ENCODE data around the gene FER. TPM values are rescaled to one million over a fixed set of nuclear protein-coding genes. Genes with fewer than 3 reads are reported as not detected.

FER gene
- total and polyA plus RNA-seq, 12 donors: 3.5 to 37.5 (median 27.0) TPM

- 91 to 97% (median 95%) methylated on average over 1 of the region's 1 CpG for WGBS, 4 donors
- no peak overlapping the region for H3K4me3 ChIP-seq
- H3K36me3 ChIP-seq (replicated peaks in 1 of 2): no peaks in the 10 kb centered on the region
- H3K27me3 ChIP-seq: no peaks in the 10 kb centered on the region
- H3K4me1 ChIP-seq (replicated peaks in 1 of 2): peaks cover 0 to 14% of the 10 kb centered on the region in 2 donors
- TF ChIP-seq POLR2A (IDR thresholded peaks at IDR 0.05): no peak
- TF ChIP-seq, protein P1, sequence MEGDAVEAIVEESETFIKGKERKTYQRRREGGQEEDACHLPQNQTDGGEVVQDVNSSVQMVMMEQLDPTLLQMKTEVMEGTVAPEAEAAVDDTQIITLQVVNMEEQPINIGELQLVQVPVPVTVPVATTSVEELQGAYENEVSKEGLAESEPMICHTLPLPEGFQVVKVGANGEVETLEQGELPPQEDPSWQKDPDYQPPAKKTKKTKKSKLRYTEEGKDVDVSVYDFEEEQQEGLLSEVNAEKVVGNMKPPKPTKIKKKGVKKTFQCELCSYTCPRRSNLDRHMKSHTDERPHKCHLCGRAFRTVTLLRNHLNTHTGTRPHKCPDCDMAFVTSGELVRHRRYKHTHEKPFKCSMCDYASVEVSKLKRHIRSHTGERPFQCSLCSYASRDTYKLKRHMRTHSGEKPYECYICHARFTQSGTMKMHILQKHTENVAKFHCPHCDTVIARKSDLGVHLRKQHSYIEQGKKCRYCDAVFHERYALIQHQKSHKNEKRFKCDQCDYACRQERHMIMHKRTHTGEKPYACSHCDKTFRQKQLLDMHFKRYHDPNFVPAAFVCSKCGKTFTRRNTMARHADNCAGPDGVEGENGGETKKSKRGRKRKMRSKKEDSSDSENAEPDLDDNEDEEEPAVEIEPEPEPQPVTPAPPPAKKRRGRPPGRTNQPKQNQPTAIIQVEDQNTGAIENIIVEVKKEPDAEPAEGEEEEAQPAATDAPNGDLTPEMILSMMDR (IDR thresholded peaks at IDR 0.05): no peak
- H3K9me3 ChIP-seq (replicated peaks in 1 of 3): no peaks in the 10 kb centered on the region
- H3K27ac ChIP-seq: no peak overlapping the region
- DNase-seq: no peak
- intact Hi-C loops (cut with DNase I): no loop called here
Measured at GRCh38 chr5:109083937-109084336, 336.2 kb downstream of the FER start.

DNA sequence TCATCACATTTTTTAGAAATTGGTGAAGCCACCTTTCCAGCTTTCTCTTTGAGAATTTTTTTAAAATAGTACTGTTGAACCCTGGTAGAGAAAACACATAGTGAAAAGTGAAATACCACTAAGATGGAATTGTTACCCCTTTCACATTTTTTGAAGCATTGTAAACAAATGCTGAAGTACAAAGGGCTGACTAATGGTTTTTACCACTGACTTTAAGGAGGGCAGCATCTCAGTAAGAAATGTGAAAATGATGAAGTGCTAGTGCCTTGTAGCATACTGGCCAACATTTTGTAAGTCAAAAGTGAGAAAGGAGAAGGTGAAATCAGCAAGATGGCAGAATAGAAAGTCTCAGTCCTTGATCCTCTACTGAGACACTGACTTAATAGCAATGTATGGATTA lies 341.5 kb downstream of the FER start:
- Histone ChIP-seq H3K27ac (no peak overlapping the region), H3K36me3 (replicated peaks in 1 of 2) (no peaks in the 10 kb centered on the region), H3K4me1 (replicated peaks in 1 of 2) (no peaks in the 10 kb centered on the region), H3K9me3 (replicated peaks in 1 of 3) (no peaks in the 10 kb centered on the region), H3K4me3 (no peak overlapping the region), H3K27me3 (no peaks in the 10 kb centered on the region)
- intact Hi-C loops (cut with DNase I): no loop called here
- no peak for DNase-seq
- no peak for TF ChIP-seq POLR2A (IDR thresholded peaks at IDR 0.05)
- TF ChIP-seq, protein P1 (IDR thresholded peaks at IDR 0.05): no peak

GRCh38 chr5:109099081-109099480 lies 351.4 kb downstream of the FER start:
- no peaks in the 10 kb centered on the region for H3K9me3 ChIP-seq (replicated peaks in 1 of 3)
- 48 to 98% (median 95%) methylated on average over 1 of the region's 1 CpG for WGBS, 4 donors
- no peak for DNase-seq
- H3K36me3 ChIP-seq (replicated peaks in 1 of 2): no peaks in the 10 kb centered on the region
- no peak overlapping the region for H3K4me3 ChIP-seq
- no peak overlapping the region for H3K27ac ChIP-seq
- H3K4me1 ChIP-seq (replicated peaks in 1 of 2): no peaks in the 10 kb centered on the region
- intact Hi-C loops (cut with DNase I): no loop called here
- no peaks in the 10 kb centered on the region for H3K27me3 ChIP-seq
- TF ChIP-seq POLR2A (IDR thresholded peaks at IDR 0.05): no peak
- TF ChIP-seq, protein P1 (IDR thresholded peaks at IDR 0.05): no peak

DNA sequence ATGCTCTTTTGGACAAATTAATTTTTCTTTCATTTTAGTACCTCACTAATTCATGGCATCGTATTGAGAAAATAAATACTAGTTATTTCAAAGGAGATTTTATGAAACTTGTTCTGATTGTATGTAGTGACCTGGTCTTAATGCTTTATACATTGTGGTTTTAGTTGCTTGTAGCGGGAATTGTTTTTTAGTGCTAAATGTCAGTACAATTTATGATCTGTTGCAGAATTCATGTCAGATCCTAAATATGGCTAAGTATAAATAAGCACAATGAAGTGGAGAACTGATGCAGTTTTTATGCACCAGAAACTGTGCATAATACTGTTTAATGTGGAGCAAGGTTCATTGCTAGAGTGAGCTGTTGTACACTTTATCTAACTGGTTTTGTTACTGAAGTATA lies 353.3 kb downstream of the FER start:
- TF ChIP-seq, protein P1 (IDR thresholded peaks at IDR 0.05): no peak
- no peak for TF ChIP-seq POLR2A (IDR thresholded peaks at IDR 0.05)
- no peaks in the 10 kb centered on the region for H3K36me3 ChIP-seq (replicated peaks in 1 of 2)
- H3K4me1 ChIP-seq (replicated peaks in 1 of 2): peaks cover 0 to 3% of the 10 kb centered on the region in 2 donors
- WGBS, 4 donors: 90 to 95% (median 94%) methylated on average over 2 of the region's 2 CpGs
- H3K27ac ChIP-seq: no peak overlapping the region
- DNase-seq: no peak
- intact Hi-C loops (cut with DNase I): no loop called here
- no peaks in the 10 kb centered on the region for H3K9me3 ChIP-seq (replicated peaks in 1 of 3)
- H3K4me3 ChIP-seq: no peak overlapping the region
- H3K27me3 ChIP-seq: no peaks in the 10 kb centered on the region
